ENCODE results near the gene WDR70. TPM values are rescaled to one million over a fixed set of nuclear protein-coding genes. Genes with fewer than 3 reads are reported as not detected.

The WDR70 gene
- total and polyA plus RNA-seq, 2 donors (not counting 3 experiments of a cell fraction or from before 2014, with no cell fraction given) = 6.7 to 37.3 TPM

- H3K9ac ChIP-seq (replicated peaks; ENCODE audit: extremely low read depth, insufficient read depth, low read length) = no peak overlapping the region
- FAIRE-seq (no peak), DNase-seq (ENCODE audit: low read depth, low spot score) (no peak)
- no peak overlapping the region for H3K4me2 ChIP-seq (ENCODE audit: insufficient read depth, low read length)
- H3K27me3 ChIP-seq (ENCODE audit: control insufficient read depth in 2 of 2, insufficient read depth in 2 of 2, low read length in 2 of 2) = peaks cover 5 to 6% of the 10 kb centered on the region in 2 experiments
- no peaks in the 10 kb centered on the region for H4K20me1 ChIP-seq (replicated peaks; ENCODE audit: control insufficient read depth, extremely low read depth, insufficient read depth, low read length)
- H2AFZ ChIP-seq (ENCODE audit: low read depth, low read length) = no peak overlapping the region
- TF ChIP-seq JUN (IDR thresholded peaks at IDR 0.05; ENCODE audit: borderline replicate concordance, insufficient read depth, insufficient read length, low read depth) (no peak), POLR2AphosphoS5 (IDR thresholded peaks at IDR 0.05; ENCODE audit: insufficient read depth, low read depth, low read length) (no peak), GATA2 (IDR thresholded peaks at IDR 0.05; ENCODE audit: insufficient read depth, insufficient read length, low read depth, low read length) (no peak), CTCF (IDR thresholded peaks at IDR 0.05; ENCODE audit: extremely low read depth in 1 of 2, insufficient read depth in 1 of 2, low read depth in 1 of 2, low read length in 2 of 2) (no peak), POLR2A (IDR thresholded peaks at IDR 0.05; ENCODE audit: low read depth, low read length) (no peak), FOS (IDR thresholded peaks at IDR 0.05; ENCODE audit: borderline replicate concordance, insufficient read depth, low read length) (no peak), EZH2 (IDR thresholded peaks at IDR 0.05; ENCODE audit: borderline replicate concordance, low read depth, low read length, severe bottlenecking) (no peak)
- TF ChIP-seq, protein P1, sequence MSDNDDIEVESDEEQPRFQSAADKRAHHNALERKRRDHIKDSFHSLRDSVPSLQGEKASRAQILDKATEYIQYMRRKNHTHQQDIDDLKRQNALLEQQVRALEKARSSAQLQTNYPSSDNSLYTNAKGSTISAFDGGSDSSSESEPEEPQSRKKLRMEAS (IDR thresholded peaks at IDR 0.05; ENCODE audit: insufficient read depth, insufficient read length) = no peak
- no peaks in the 10 kb centered on the region for H3K9me3 ChIP-seq (replicated peaks; ENCODE audit: control insufficient read depth, insufficient read depth, low read length)
- dilution Hi-C loops (cut with MboI; ENCODE audit: extremely low pct_ligation_motif_present, low sequenced_read_pairs) (no loop called here), intact Hi-C loops (cut with micrococcal nuclease) (no loop called here)
- POLR2A ChIA-PET = no interaction called here
- no TSS peak for BruUV-seq (replicated peaks)
- no peaks in the 10 kb centered on the region for H3K36me3 ChIP-seq (ENCODE audit: control insufficient read depth in 2 of 2, extremely low read depth in 1 of 2, insufficient read depth in 2 of 2, low read length in 2 of 2)
- no peaks in the 10 kb centered on the region for H3K79me2 ChIP-seq (ENCODE audit: control insufficient read depth, insufficient read depth, low read length)
- H3K4me3 ChIP-seq (replicated peaks in 1 of 3; ENCODE audit: insufficient read depth in 1 of 3, low read depth in 1 of 3, low read length in 3 of 3) = no peak overlapping the region
- CTCF ChIA-PET = no interaction called here
- no peaks in the 10 kb centered on the region for H3K9me1 ChIP-seq (replicated peaks; ENCODE audit: control insufficient read depth, extremely low read depth, insufficient read depth, low read length)
- H3K4me1 ChIP-seq (ENCODE audit: control insufficient read depth, extremely low read depth, insufficient read depth, low read length) = no peaks in the 10 kb centered on the region
- H3K27ac ChIP-seq (ENCODE audit: insufficient read depth, low read depth, low read length) = no peak overlapping the region
Observed at GRCh38 chr5:37801521-37801920, 422.4 kb downstream of the WDR70 start.

Small RNA genes lying within 50 kb of the gene (small RNA-seq; reads per million reads assigned to genes)
- gene RNU6-1190P (ENCODE audit: insufficient read depth, insufficient read length, low read depth, low replicate concordance) (not detected), gene RNU6-484P (ENCODE audit: insufficient read depth, insufficient read length, low read depth, low replicate concordance) (not detected)

Other genes with a start within 250 kb of the WDR70 start
- 16.9 and 21.5 TPM in 2 replicates for gene CPLANE1, start 129.9 kb upstream of the WDR70 start, total RNA-seq
- 4.6 and 5.3 TPM in 2 replicates for gene CPLANE1, start 129.9 kb upstream of the WDR70 start, polyA plus RNA-seq
- 35.5 and 36.6 TPM in 2 replicates for gene NUP155, start 8.2 kb upstream of the WDR70 start, total RNA-seq
- 10.1 and 11.1 TPM in 2 replicates for gene NUP155, start 8.2 kb upstream of the WDR70 start, polyA plus RNA-seq